ENCODE measurements around the gene ABITRAM. TPM values are rescaled to one million over a fixed set of nuclear protein-coding genes. Genes with fewer than 3 reads are reported as not detected.
"Not testable (repeated sequence)": the region's sequence is repeated elsewhere in the genome, so short reads cannot be mapped to it uniquely, and the experiment has no call there.

Gene ABITRAM
- total RNA-seq, 2 donors from 2014 or later = 6.9 to 8.5 TPM

DNA sequence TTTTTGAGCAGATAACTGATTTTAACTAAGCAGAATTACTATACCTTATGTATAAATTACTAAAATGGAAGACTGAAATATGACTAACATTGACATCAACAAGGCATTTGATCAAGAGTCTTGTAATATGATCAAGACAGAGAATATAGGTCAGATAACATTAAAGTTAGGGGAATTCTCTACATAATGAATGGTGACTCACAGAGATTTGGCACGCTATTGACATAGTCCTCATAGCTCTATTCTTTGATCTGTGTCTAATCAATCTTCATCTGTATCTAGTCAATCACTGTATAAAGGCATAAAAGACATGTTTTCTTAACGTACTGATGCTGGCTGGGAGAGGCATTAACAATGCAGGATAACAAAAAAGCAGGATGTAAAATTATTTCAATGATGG is 17.4 kb downstream of the ABITRAM start:
- no peak for ATAC-seq
- Mint-ChIP-seq H3K27ac (no peak overlapping the region), H3K27me3 (no peaks in the 10 kb centered on the region), H3K4me1 (ENCODE audit: low read depth in 2 of 2) (no peaks in the 10 kb centered on the region), H3K36me3 (no peaks in the 10 kb centered on the region), H3K4me3 (no peak overlapping the region), H3K9me3 (no peaks in the 10 kb centered on the region)
- DNase-seq (ENCODE audit: low spot score) = no peak

DNA sequence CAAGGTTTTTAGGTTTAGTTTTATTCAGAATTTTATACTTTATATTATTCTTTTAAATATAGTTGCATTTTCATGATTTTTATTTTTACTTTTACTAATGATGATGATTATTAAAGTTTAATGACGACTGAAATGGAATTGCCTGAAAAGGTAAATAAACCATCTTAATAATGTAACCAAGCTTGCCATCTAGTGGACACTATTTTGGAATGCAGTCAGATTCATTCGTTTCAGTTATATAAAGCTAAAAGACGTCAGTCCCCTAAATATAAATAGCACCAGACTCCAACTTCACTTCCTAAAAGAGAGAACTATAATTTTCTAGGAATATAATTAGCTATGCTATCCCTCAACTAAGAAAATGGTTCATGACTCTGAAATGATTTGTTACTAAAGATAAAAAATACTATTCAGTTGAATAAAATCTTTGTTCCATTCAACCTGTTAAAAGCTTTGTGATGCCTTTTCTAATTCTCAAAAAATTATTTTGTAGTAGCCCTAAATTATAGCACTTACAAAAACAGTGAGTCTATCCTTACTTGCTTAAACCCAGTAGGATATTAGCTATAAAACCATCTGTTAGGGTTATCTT is 19.9 kb downstream of the ABITRAM start:
- DNase-seq (ENCODE audit: low spot score) = no peak
- no peaks in the 10 kb centered on the region for H3K9me3 Mint-ChIP-seq
- no peak overlapping the region for H3K4me3 Mint-ChIP-seq
- no peak overlapping the region for H3K27ac Mint-ChIP-seq
- no peaks in the 10 kb centered on the region for H3K27me3 Mint-ChIP-seq
- no peak for ATAC-seq
- no peaks in the 10 kb centered on the region for H3K36me3 Mint-ChIP-seq
- no peaks in the 10 kb centered on the region for H3K4me1 Mint-ChIP-seq (ENCODE audit: low read depth in 2 of 2)

DNA sequence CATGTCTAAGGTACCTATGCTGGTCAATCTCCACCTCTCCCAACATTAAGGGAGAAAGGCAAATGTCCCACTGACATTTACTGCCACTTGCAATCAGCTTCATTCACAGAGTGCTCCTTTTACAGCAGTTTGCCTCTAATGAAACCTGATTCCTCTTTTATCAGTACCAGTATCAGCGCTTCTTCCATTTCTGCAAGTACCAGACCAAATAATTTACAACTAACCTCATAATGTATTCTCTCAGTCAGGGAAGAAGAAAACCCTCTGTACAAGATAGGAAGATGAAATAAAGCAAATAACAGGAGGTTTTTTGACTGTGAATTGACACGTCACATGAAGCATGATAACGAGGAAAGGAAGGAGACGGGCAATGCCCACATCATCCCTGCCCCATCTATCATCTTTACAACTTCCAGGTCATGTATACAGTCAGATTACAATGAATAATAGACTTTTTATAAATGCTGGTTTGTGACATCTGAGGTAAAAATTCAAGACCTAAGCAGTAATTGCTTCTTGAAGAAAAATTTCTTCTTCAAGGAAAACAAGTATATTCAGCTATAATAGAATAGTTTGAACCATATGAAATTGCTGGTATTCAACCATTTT is 21.9 kb downstream of the ABITRAM start:
- no peak for DNase-seq (ENCODE audit: low spot score)
- no peaks in the 10 kb centered on the region for H3K4me1 Mint-ChIP-seq (ENCODE audit: low read depth in 2 of 2)
- H3K9me3 Mint-ChIP-seq = no peaks in the 10 kb centered on the region
- H3K27me3 Mint-ChIP-seq = no peaks in the 10 kb centered on the region
- no peak overlapping the region for H3K4me3 Mint-ChIP-seq
- no peak overlapping the region for H3K27ac Mint-ChIP-seq
- H3K36me3 Mint-ChIP-seq = no peaks in the 10 kb centered on the region
- no peak for ATAC-seq

DNA sequence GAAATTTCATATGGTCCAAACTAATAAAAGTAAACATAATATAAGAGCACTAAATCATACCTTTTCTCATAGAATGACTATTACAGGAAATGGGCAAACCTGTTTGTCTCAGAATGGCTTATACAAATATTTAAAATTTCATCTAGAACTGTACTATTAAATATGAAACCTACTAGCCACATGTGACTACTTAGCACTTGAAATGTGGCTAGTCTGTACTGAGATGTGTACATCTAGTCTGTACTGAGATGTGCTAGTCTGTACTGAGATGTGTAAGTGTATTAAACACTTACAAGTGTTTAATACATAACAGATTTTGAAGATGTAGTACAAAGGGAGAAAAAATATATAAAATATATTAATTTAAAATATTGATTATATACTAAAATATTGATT is 22.4 kb downstream of the ABITRAM start:
- Mint-ChIP-seq H3K4me1 (ENCODE audit: low read depth in 2 of 2) (no peaks in the 10 kb centered on the region), H3K4me3 (no peak overlapping the region), H3K36me3 (no peaks in the 10 kb centered on the region), H3K9me3 (no peaks in the 10 kb centered on the region), H3K27ac (no peak overlapping the region), H3K27me3 (no peaks in the 10 kb centered on the region)
- DNase-seq (ENCODE audit: low spot score) (no peak), ATAC-seq (peak in 1 of 2 donors; percentile 62)

DNA sequence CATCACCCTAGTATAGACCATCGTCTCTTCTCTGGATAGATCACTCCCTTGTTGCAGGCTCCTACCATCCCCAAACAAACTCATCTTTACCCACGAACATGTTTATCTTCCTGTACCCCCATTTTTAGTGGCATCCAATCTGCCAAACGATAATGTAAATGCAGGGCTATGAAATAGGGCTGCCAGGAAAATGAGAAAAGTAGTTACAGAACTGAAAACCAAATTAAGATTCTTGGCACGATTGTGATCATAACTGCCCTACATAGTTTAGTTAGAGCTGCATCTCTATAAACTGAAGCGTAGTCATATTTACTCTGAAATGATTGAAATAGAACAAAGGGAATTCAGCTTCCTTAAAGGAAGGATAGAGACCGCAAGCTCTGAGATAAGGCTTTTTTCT is 26.1 kb downstream of the ABITRAM start:
- no peaks in the 10 kb centered on the region for H3K4me1 Mint-ChIP-seq (ENCODE audit: low read depth in 2 of 2)
- ATAC-seq (no peak), DNase-seq (ENCODE audit: low spot score) (no peak)
- no peak overlapping the region for H3K27ac Mint-ChIP-seq
- no peaks in the 10 kb centered on the region for H3K9me3 Mint-ChIP-seq
- H3K36me3 Mint-ChIP-seq = no peaks in the 10 kb centered on the region
- no peaks in the 10 kb centered on the region for H3K27me3 Mint-ChIP-seq
- no peak overlapping the region for H3K4me3 Mint-ChIP-seq

DNA sequence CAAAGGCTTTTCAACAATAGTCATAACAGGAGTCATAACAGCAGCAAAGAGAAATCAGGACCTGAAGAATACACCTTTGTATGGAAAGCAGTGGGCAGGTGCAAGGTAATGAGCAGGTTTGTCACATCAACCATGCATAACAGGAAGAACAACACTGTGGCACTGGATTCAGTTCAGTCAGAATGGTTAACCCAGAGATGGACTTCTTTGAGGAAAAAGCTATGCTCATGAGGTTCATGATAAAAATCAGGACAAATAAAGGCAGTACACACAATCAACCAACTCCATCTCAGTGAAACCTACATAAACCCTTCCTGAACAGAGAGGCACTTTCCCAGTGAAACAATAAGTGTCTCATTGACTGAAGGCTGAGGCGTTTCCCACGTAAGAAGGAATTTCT is 27.0 kb downstream of the ABITRAM start:
- Mint-ChIP-seq H3K36me3 (no peaks in the 10 kb centered on the region), H3K27me3 (no peaks in the 10 kb centered on the region), H3K4me1 (ENCODE audit: low read depth in 2 of 2) (no peaks in the 10 kb centered on the region), H3K4me3 (no peak overlapping the region), H3K27ac (no peak overlapping the region), H3K9me3 (no peaks in the 10 kb centered on the region)
- DNase-seq (ENCODE audit: low spot score) (no peak), ATAC-seq (no peak)

DNA sequence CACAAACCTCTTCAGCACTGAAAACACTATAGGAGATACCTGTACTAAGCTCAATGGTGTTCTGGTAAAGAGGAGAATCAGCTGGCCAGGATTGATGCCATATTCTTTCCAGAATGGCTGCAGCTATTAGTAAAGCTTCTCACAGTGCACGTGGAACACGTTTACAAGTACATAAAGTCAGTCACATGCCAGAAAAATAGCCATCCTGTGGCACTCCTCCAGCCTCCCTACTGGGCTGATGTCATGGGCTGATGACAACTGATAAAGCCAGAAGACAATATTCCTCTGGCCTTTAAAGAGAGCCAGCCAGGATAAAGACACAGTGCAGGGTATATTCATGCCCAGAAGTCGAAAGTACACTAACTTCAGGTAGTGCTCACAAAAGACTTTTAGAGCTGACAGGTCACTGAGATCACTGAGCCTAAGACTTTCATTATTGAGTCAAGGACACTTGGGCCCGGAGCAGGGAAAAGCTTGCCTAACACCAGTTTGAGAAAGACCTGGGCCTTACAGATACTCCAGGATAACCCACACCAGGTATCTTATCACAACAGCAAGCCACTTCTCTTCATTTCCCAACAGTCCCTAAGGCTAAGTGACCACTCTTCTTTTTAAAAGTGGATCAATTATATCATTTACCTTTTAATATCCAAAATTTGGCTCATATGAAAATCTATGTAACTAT is 29.4 kb downstream of the ABITRAM start:
- Mint-ChIP-seq H3K4me1 (ENCODE audit: low read depth in 2 of 2) (no peaks in the 10 kb centered on the region), H3K27me3 (no peaks in the 10 kb centered on the region), H3K9me3 (no peaks in the 10 kb centered on the region), H3K27ac (no peak overlapping the region), H3K4me3 (no peak overlapping the region), H3K36me3 (no peaks in the 10 kb centered on the region)
- ATAC-seq (no peak), DNase-seq (ENCODE audit: low spot score) (no peak)

DNA sequence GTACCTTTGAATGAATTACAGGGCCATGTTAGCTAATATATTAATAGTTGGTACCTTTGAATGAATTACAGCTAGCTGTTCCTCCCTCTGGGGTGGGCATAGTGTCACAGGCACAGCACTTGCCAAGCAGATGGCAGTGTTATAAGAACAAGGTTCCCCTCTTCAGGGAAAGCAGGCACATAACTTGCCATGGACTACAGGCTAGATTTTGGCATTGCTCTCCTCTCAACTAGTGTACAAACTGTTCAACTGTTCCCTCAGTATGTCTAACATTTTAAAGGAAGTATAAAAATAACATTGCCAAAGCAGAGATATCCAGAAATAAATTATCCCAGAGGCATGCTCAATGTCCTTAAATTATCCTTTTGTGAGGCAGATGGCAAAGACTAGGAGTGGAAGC is 33.7 kb downstream of the ABITRAM start:
- Mint-ChIP-seq H3K27me3 (no peaks in the 10 kb centered on the region), H3K4me3 (no peak overlapping the region), H3K36me3 (peaks cover 9% of the 10 kb centered on the region), H3K27ac (no peak overlapping the region), H3K9me3 (no peaks in the 10 kb centered on the region), H3K4me1 (ENCODE audit: low read depth in 2 of 2) (no peaks in the 10 kb centered on the region)
- no peak for ATAC-seq
- no peak for DNase-seq (ENCODE audit: low spot score)

DNA sequence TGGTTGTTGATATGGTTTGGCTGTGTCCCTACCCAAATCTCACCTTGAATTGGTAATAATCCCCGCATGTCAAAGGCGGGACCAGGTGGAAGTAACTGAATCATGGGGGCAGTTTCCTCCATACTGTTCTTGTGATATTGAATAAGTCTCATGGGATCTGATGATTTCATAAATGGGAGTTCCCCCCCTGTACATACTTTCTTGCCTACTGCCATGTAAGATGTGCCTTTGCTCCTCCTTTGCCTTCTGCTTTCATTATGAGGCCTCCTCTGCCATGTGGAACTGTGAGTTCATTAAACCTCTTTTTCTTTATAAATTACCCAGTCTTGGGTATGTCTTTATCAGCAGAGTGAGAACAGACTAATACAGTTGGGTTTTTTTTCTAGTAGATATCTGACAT is 37.2 kb downstream of the ABITRAM start:
- H3K9me3 Mint-ChIP-seq; H3K36me3 Mint-ChIP-seq; H3K27ac Mint-ChIP-seq; ATAC-seq; DNase-seq (ENCODE audit: low spot score); H3K4me1 Mint-ChIP-seq (ENCODE audit: low read depth in 2 of 2); H3K27me3 Mint-ChIP-seq; H3K4me3 Mint-ChIP-seq: not testable (repeated sequence)

DNA sequence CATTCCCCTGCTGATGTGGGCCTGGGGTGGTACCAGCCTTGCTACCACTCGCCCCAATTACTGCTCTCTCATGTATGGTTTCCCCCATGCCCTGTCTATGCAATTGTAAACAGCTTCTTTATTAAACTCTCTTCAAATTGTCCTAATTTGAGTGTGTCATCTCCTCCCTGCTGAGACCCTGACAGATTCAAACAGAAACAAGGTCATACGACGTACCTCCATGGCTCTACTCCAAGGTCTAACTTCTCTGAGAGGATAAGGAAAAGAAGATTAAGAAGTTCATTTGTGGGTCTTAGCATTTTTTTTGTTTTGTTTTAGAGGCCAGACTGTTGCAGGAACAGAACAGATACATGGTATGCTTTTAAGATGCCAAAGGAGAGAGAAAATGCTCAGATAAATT is 38.0 kb downstream of the ABITRAM start:
- ATAC-seq (no peak), DNase-seq (ENCODE audit: low spot score) (no peak)
- Mint-ChIP-seq H3K27me3 (no peaks in the 10 kb centered on the region), H3K4me3 (no peak overlapping the region), H3K27ac (no peak overlapping the region), H3K4me1 (ENCODE audit: low read depth in 2 of 2) (no peaks in the 10 kb centered on the region), H3K36me3 (peaks cover 9% of the 10 kb centered on the region), H3K9me3 (no peaks in the 10 kb centered on the region)

DNA sequence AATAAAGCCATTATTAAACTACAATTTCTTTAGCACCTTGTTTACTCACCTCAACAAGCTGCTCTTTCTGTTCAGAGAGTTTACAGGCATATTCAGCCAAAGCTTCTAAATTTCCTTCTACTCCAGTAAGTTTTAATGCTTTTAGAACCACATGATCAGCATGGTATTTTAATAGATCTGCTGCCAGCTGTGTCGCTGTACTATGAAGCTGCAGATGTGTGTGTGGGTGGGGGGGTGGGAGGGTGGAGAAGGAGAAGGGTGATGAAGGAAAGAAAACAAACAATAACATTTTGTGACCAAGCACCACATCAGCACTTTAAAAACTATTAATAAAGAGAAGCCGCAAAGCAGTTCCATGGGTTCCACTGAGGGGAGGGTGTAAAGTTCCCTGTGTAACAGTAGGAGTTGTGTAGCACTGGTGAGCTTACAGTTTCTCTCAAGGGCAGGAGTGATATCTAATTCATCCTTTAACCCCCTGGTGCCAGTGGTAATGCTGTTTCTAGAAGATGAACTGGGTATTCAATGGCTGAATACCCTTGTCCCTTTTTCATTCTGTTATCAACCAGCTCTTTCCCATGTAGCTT is 38.5 kb downstream of the ABITRAM start:
- no peak overlapping the region for H3K27ac Mint-ChIP-seq
- no peaks in the 10 kb centered on the region for H3K4me1 Mint-ChIP-seq (ENCODE audit: low read depth in 2 of 2)
- ATAC-seq (no peak), DNase-seq (ENCODE audit: low spot score) (no peak)
- H3K9me3 Mint-ChIP-seq = no peaks in the 10 kb centered on the region
- H3K27me3 Mint-ChIP-seq = no peaks in the 10 kb centered on the region
- H3K4me3 Mint-ChIP-seq = no peak overlapping the region
- H3K36me3 Mint-ChIP-seq = peaks cover 9% of the 10 kb centered on the region

DNA sequence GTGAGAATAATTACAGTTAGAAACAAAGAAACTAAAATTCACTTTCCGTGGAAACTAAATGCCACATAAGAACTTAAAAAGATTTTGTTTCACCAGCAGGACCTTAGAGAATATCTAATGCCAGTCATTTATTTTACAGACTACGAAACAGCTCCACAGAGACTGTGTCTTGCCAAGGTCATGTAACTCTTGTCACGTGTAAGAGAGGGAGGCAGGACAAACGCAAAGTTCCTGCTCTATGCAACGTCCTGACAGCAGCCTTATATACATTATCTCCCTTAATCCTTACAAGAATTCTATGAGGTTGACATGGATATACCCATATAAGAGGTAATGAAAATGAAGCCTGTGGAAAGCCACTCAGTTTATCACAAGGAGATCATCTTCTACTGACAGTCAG is 39.7 kb downstream of the ABITRAM start:
- no peaks in the 10 kb centered on the region for H3K9me3 Mint-ChIP-seq
- H3K27me3 Mint-ChIP-seq = no peaks in the 10 kb centered on the region
- no peaks in the 10 kb centered on the region for H3K4me1 Mint-ChIP-seq (ENCODE audit: low read depth in 2 of 2)
- H3K4me3 Mint-ChIP-seq = no peak overlapping the region
- DNase-seq (ENCODE audit: low spot score) = no peak
- H3K27ac Mint-ChIP-seq = no peak overlapping the region
- ATAC-seq = no peak
- peaks cover 9% of the 10 kb centered on the region for H3K36me3 Mint-ChIP-seq

DNA sequence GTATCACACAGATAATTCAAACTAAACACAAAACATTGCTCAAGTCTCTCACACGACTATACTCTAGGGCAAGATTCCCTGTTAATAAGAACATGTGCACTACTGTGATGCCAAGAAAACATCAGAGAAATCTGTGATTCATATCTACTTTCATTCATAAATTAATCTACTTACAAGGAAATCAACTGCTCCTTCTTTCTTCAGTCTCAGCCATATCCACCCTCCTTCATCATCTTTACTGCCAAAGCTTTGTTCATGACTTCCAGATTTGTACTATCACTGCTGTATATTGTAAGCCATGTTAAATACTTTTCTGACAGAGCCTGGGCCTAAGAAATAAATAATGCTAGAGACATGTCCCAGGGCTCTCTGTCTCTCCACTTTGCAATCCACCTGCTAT is 44.0 kb downstream of the ABITRAM start:
- H3K4me3 Mint-ChIP-seq = no peak overlapping the region
- no peaks in the 10 kb centered on the region for H3K36me3 Mint-ChIP-seq
- no peaks in the 10 kb centered on the region for H3K9me3 Mint-ChIP-seq
- ATAC-seq (no peak), DNase-seq (ENCODE audit: low spot score) (no peak)
- no peaks in the 10 kb centered on the region for H3K27me3 Mint-ChIP-seq
- no peak overlapping the region for H3K27ac Mint-ChIP-seq
- no peaks in the 10 kb centered on the region for H3K4me1 Mint-ChIP-seq (ENCODE audit: low read depth in 2 of 2)

DNA sequence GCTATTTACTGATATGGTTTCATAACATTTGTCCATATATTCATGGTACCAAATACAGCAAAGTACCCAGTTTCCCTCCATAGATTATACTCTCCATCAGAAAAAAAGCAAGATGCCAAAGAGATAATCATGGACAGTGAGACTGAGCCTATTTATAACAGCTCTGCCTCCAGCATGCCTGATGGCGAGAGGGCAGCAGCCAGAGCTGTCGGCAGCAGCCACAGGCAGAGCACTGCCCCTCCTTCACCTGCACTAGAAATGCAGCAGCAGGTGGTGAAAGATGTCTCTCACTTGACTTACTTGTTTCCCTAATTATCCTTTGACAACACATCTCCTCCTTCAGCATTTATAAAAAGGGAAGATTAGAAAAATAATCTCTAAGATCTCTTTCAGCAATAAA is 46.7 kb downstream of the ABITRAM start:
- ATAC-seq (no peak), DNase-seq (ENCODE audit: low spot score) (no peak)
- Mint-ChIP-seq H3K4me1 (ENCODE audit: low read depth in 2 of 2) (no peaks in the 10 kb centered on the region), H3K27me3 (no peaks in the 10 kb centered on the region), H3K9me3 (no peaks in the 10 kb centered on the region), H3K27ac (no peak overlapping the region), H3K4me3 (no peak overlapping the region), H3K36me3 (no peaks in the 10 kb centered on the region)
